HG03108 (cell line): ENCODE results near the gene POMGNT1.
A peak's percentile ranks its signal among the peaks of the same experiment; 100 is the strongest.

Experiments used
- ATAC-seq: cut with Tn5 transposase; IDR thresholded peaks from one replicate; pipeline ENCODE4 v1.9.1; 2021; ENCODE audit warnings: moderate library complexity; ENCODE audit not compliant: unreplicated experiment

POMGNT1 gene

GRCh38 chr1:46183926-46184557, 14.2 kb downstream of the POMGNT1 start:
- peak; percentile 48 for ATAC-seq

- ATAC-seq: no peak
Observed at GRCh38 chr1:46183079-46183847, 15.0 kb downstream of the POMGNT1 start.

- ATAC-seq: no peak
Observed at GRCh38 chr1:46181343-46182260, 16.6 kb downstream of the POMGNT1 start.

GRCh38 chr1:46180082-46180616, 18.1 kb downstream of the POMGNT1 start:
- ATAC-seq: no peak

GRCh38 chr1:46179138-46180081, 18.8 kb downstream of the POMGNT1 start:
- ATAC-seq: peak; percentile 54

GRCh38 chr1:46176211-46176865, 21.9 kb downstream of the POMGNT1 start, which contains the start of gene P3R3URF:
Gene P3R3URF (minus strand): TSS chr1:46176488. CDS start chr1:46176471, 17 bp downstream.
- no peak for ATAC-seq

- no peak for ATAC-seq
Observed at GRCh38 chr1:46175243-46175642, 23.0 kb downstream of the POMGNT1 start.

- no peak for ATAC-seq
Observed at GRCh38 chr1:46174448-46175231, 23.6 kb downstream of the POMGNT1 start, which contains the start of gene TSPAN1. Gene TSPAN1 (plus strand): TSS chr1:46175087. CDS start chr1:46181108, 6,021 bp downstream.

- no peak for ATAC-seq
Observed at GRCh38 chr1:46173361-46173856, 24.8 kb downstream of the POMGNT1 start.

- no peak for ATAC-seq
Observed at GRCh38 chr1:46172321-46172720, 25.9 kb downstream of the POMGNT1 start.

- ATAC-seq: no peak
Observed at GRCh38 chr1:46171871-46172270, 26.4 kb downstream of the POMGNT1 start.

GRCh38 chr1:46171351-46171750, 26.9 kb downstream of the POMGNT1 start:
- no peak for ATAC-seq

- ATAC-seq: no peak
Observed at GRCh38 chr1:46169811-46170454, 28.3 kb downstream of the POMGNT1 start.

- no peak for ATAC-seq
Observed at GRCh38 chr1:46168477-46168876, 29.8 kb downstream of the POMGNT1 start.

- peak; percentile 41 for ATAC-seq
Observed at GRCh38 chr1:46166521-46167462, 31.4 kb downstream of the POMGNT1 start.

GRCh38 chr1:46160212-46160611, 38.0 kb downstream of the POMGNT1 start:
- ATAC-seq: no peak

GRCh38 chr1:46159516-46159915, 38.7 kb downstream of the POMGNT1 start:
- no peak for ATAC-seq
